Mesodermal cell (in vitro differentiated cells): ENCODE results near the gene KDM4C.

ENCODE experiments used
- H3K27ac ChIP-seq: 2 replicates; pipeline ENCODE4 v1.7.0; 2013; ENCODE audit warnings: mild to moderate bottlenecking, low read depth, low read length, moderate library complexity; ENCODE audit not compliant: severe bottlenecking
- H3K36me3 ChIP-seq: 2 replicates; pipeline ENCODE4 v1.7.1; 2013; ENCODE audit warnings: mild to moderate bottlenecking, low read length, moderate library complexity; ENCODE audit not compliant: control insufficient read depth, insufficient read depth
- H3K4me1 ChIP-seq: one replicate; pipeline ENCODE4 v1.7.1; 2013; ENCODE audit warnings: mild to moderate bottlenecking, low read length; ENCODE audit not compliant: insufficient read depth, control insufficient read depth, poor library complexity, severe bottlenecking
- H3K4me3 ChIP-seq: 2 replicates; pipeline ENCODE4 v1.7.0; 2013; ENCODE audit warnings: low read length, control low read depth, mild to moderate bottlenecking; ENCODE audit not compliant: insufficient read depth, poor library complexity, severe bottlenecking; ENCODE audit errors: extremely low read depth
- H3K9me3 ChIP-seq: 2 replicates; pipeline ENCODE4 v1.7.1; 2013; ENCODE audit warnings: mild to moderate bottlenecking, low read length, moderate library complexity; ENCODE audit not compliant: control insufficient read depth
- WGBS, 2 experiments: methylation state at CpG; one replicate each; pipeline ENCODE4 v1.1.5; 2013; ENCODE audit warnings: missing lambda C conversion rate in 2 of 2; ENCODE audit not compliant: insufficient coverage in 2 of 2; 5-methylcytosine and 5-hydroxymethylcytosine counted together

Gene KDM4C

DNA sequence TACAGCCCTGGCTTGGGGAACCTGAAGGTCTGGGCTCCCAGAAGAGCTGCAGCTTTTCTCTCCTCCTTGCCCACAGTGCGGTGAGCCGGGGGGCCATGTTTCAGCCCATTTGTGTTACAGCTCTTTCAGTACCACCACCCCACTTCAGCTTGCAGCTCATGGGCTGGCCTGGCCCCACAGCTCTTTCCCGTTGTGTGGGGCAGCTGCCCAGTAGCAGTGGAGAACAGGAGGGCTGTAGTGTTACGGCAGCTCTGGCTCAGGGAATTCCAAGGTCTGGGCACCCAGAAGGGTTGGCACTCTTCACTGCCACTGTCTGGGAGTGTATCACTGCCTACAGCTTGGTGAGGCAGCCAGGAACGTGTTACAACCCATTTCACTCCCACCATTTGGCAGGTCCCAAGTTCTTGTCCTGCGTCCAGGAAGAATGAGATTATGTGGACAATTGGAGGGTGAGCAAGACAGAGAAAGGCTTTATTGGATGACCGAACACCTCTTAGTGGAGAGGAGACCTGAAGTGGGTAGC lies 390.5 kb downstream of the KDM4C start:
- Histone ChIP-seq H3K36me3 (no peaks in the 10 kb centered on the region), H3K9me3 (no peaks in the 10 kb centered on the region), H3K4me3 (no peak overlapping the region), H3K27ac (no peak overlapping the region), H3K4me1 (peaks cover 18% of the 10 kb centered on the region)
- 84 to 94% methylated on average over 5 of the region's 7 CpGs for WGBS, 2 experiments

DNA sequence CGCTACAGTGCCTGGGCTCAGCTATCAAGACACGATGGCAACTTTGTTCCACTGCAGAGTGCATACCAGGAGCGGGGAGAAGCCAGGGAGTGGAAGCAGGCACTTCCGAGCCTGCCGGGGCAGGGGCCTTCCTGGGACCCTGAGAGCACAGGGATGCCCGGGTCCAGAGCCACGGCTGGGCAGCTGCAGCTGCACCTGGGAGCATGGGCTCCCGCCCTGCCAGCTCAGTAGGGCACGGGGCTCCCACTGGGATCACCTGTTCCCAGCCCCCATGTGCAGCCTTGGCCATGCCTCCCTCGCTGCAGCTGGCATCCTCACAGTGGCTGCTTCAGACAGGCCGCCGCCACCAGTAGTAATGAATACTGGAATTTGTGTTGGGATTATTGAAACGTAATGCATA lies 391.5 kb downstream of the KDM4C start:
- H3K36me3 ChIP-seq: no peaks in the 10 kb centered on the region
- 92 to 97% methylated on average over 13 of the region's 13 CpGs for WGBS, 2 experiments
- no peak overlapping the region for H3K4me3 ChIP-seq
- H3K27ac ChIP-seq: no peak overlapping the region
- H3K9me3 ChIP-seq: no peaks in the 10 kb centered on the region
- peaks cover 18% of the 10 kb centered on the region for H3K4me1 ChIP-seq

DNA sequence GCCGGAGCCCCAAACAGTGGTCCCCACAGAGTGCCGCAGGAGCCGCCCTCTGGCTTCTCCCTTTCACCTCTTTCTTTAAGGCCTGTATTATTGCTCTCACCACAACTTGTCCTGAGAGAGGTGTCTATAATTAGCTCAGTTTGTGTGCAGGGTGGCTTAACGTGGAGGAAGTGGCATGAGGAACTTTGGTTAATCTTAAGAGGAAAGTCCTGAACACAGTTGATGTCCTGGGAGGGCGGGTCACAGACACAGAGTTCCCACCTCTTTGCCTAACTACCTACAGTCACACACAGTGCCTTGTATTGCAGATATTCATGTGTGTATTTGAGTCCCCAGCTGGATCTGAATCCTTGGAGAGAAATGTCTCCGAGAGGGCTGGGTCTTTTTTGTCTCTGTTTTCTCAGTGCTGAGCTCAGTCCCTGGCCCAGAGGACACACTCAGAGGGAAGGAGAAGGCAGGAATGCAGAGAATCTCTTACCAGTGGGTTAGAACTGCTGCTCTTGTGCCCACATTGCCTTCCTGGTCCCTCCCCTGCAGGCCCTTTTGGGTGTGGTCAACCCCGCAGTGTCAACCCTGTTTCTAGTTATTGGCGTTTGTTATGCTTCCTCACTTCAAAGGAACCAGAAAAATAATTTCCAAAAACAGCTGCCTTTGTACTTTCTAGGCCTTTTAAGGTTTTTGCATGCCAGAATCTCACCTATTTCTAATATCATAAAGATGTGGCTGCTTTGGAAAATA lies 392.5 kb downstream of the KDM4C start:
- 93 to 96% methylated on average over 6 to 7 of the region's 8 CpGs for WGBS, 2 experiments
- Histone ChIP-seq H3K27ac (no peak overlapping the region), H3K4me3 (no peak overlapping the region), H3K9me3 (no peaks in the 10 kb centered on the region), H3K4me1 (peaks cover 17% of the 10 kb centered on the region), H3K36me3 (no peaks in the 10 kb centered on the region)

DNA sequence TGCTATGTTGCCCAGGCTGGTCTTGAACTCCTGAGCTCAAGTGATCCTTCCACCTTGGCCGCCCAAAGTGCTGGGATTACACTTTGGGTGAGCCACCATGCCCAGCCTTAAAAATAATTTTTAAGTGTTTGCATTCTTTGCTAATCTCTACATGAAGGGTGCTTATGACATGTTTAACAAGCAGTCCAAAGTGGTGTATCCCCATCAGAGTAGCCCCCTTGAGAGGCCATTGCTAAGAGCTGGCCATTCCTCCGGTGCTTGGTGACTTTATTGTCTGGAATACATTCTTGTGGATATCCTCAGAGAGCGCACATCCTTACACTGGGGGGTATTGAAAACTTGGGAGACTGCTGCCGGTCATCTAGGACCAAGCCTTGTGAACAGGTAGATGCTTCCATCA lies 395.4 kb downstream of the KDM4C start:
- Histone ChIP-seq H3K4me1 (peaks cover 6% of the 10 kb centered on the region), H3K36me3 (no peaks in the 10 kb centered on the region), H3K9me3 (no peaks in the 10 kb centered on the region), H3K4me3 (no peak overlapping the region), H3K27ac (no peak overlapping the region)
- WGBS, 2 experiments: 72 to 80% methylated on average over 2 to 3 of the region's 4 CpGs

- H3K27ac ChIP-seq: no peak overlapping the region
- H3K4me3 ChIP-seq: no peak overlapping the region
- no peaks in the 10 kb centered on the region for H3K36me3 ChIP-seq
- peaks cover 6% of the 10 kb centered on the region for H3K4me1 ChIP-seq
- WGBS, 2 experiments: 86 to 100% methylated on average over 1 of the region's 1 CpG
- no peaks in the 10 kb centered on the region for H3K9me3 ChIP-seq
These were observed 395.8 kb downstream of the KDM4C start for GRCh38 chr9:7153566-7153965.

- H3K4me1 ChIP-seq: peaks cover 6% of the 10 kb centered on the region
- no peak overlapping the region for H3K27ac ChIP-seq
- H3K9me3 ChIP-seq: no peaks in the 10 kb centered on the region
- H3K4me3 ChIP-seq: no peak overlapping the region
- no peaks in the 10 kb centered on the region for H3K36me3 ChIP-seq
- WGBS, 2 experiments: 94 to 95% methylated on average over 8 of the region's 9 CpGs
These were observed 396.3 kb downstream of the KDM4C start for GRCh38 chr9:7154003-7154619.

GRCh38 chr9:7154650-7155049 lies 396.9 kb downstream of the KDM4C start:
- WGBS, 2 experiments: 83 to 100% methylated on average over 1 to 2 of the region's 4 CpGs
- no peak overlapping the region for H3K27ac ChIP-seq

DNA sequence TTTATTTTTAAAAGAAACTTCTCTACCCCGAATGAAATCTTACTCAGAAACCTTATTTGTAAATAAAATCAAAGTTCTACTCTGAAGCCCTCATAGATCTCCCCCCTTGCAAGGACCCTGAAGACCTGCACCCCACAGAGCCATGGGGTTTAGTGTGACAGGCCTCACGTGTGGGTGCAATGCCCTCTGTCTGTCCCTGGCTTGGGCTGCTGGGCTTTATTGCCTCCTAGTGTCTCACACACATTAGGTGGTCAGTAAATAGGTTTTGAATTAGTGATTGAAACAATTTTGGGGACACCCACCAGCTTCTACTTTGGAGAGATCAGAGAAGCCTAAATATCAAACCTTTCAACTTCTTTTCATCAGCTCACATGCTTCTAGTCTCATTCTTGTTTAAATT lies 403.7 kb downstream of the KDM4C start:
- Histone ChIP-seq H3K27ac (no peak overlapping the region), H3K4me3 (no peak overlapping the region), H3K36me3 (no peaks in the 10 kb centered on the region), H3K4me1 (no peaks in the 10 kb centered on the region), H3K9me3 (no peaks in the 10 kb centered on the region)
- 71 to 94% methylated on average over 1 to 2 of the region's 2 CpGs for WGBS, 2 experiments

More at GRCh38 chr9:7154650-7155049, 396.9 kb downstream of the KDM4C start:
- Histone ChIP-seq H3K36me3 (no peaks in the 10 kb centered on the region), H3K4me1 (peaks cover 6% of the 10 kb centered on the region), H3K9me3 (no peaks in the 10 kb centered on the region), H3K4me3 (no peak overlapping the region)

GRCh38 chr9:7163932-7164331 lies 406.2 kb downstream of the KDM4C start:
- WGBS, 2 experiments: no CpG with 5 or more reads among the region's 1 CpG
- no peaks in the 10 kb centered on the region for H3K36me3 ChIP-seq
- no peak overlapping the region for H3K4me3 ChIP-seq
- no peaks in the 10 kb centered on the region for H3K9me3 ChIP-seq
- no peak overlapping the region for H3K27ac ChIP-seq
- H3K4me1 ChIP-seq: no peaks in the 10 kb centered on the region

DNA sequence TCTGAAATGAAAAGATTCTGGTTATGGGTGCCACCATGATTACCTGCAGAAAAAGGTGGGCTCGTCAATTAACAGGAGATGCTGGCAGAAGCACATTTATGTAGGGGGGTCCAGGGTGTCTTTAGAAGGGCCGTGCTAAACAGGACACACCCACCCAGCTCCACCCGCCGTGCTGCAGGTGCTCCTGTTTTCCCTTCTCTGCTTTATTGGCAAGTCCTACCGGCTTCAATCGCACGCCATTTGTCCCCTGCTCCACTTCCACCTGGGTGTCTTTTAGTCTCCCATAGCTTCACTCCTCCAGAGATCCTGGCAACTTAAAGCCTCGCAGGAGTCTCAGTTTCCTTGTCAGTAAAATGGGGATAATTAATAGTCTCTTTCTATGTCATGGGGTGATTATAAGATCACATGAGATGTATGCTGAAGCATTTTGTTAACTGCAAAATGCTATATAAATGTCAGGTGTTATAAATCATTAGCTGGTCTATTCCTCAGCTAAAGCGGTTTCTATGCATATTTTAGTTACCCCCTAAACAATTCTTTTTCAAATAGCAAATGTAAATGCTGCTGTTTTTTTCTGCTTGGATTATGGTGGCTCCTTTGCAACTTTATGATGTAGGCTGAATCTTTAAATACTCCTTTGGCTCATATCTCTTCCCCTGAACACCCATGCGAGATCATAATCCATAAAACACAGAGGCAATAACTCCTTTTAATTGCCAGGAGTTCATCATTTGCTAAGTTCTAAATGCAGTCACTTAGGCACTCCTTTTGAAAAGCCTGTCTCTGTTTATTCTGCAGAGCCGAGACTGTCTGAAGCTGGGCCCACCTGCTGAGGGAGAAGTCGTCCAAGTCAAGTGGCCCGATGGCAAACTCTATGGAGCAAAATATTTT lies 406.9 kb downstream of the KDM4C start:
- Histone ChIP-seq H3K4me1 (no peaks in the 10 kb centered on the region), H3K9me3 (no peaks in the 10 kb centered on the region), H3K27ac (no peak overlapping the region), H3K36me3 (no peaks in the 10 kb centered on the region), H3K4me3 (no peak overlapping the region)
- 70 to 77% methylated on average over 10 to 11 of the region's 13 CpGs for WGBS, 2 experiments
